Ecto neural progenitor cell (in vitro differentiated cells): ENCODE results near the gene SLC25A19.

Experiments
- DNase-seq: peaks from one replicate; pipeline ENCODE4 v3.0.0-alpha.2; 2018; ENCODE audit warnings: low spot score

The SLC25A19 gene

GRCh38 chr17:75241502-75241901 is 47.7 kb downstream of the SLC25A19 start:
- DNase-seq = no peak

DNA sequence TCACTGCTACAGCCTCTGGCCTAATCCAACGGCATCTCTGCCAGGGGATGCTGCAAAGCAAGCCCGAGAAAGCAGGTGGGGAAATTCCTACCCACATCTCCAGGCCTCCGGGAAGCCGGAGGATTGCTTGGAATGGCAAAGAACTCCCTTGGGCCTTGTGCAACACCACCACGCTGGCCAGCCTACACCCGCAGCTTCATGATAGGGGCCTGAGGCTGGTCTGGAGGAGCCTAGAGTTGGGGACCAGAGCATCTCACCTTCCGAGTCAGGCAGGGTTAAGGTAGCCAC is 48.1 kb downstream of the SLC25A19 start:
- no peak for DNase-seq

DNA sequence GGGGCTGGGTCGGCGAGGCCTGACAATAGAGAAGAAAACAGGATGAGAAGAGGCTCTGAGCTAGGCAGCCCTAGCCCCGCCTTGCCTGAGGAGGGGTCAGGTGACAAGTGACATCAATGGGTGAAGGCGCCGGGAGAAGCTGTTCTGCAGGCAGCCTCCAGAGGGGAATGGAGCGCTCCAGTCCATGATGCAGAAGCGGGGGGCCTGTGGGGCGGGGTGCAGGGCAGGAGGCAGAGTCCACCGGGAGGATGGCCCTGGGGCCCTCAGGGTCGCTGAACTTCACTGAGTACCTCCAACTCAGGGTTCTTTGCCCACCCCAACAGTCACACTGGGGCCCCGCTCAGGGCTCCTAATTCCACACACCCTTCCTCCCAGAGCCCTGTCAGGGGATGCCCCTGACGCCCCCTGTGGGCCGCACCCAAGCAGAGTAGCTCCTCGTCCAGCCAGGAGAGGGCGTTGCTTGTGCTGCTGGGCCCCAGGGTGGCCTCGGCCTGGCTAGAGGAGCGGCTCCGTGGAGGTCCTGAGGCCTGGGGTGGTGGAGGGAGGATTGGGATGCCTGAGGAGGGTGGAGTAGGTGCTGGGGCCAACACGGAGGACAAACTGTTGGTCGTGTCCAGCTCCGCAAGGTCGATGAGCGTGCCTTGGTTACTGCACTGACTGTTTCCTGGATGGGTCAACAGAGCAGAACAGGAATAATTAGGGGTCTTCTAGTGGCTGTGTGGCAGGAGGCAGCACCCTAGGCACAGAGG is 48.7 kb downstream of the SLC25A19 start:
- peak; percentile 89 for DNase-seq

GRCh38 chr17:75239778-75240393 is 49.3 kb downstream of the SLC25A19 start:
- DNase-seq = no peak

GRCh38 chr17:75239214-75239613 is 50.0 kb downstream of the SLC25A19 start:
- DNase-seq = no peak

GRCh38 chr17:75238684-75239191 is 50.5 kb downstream of the SLC25A19 start:
- DNase-seq = peak; percentile 75

DNA sequence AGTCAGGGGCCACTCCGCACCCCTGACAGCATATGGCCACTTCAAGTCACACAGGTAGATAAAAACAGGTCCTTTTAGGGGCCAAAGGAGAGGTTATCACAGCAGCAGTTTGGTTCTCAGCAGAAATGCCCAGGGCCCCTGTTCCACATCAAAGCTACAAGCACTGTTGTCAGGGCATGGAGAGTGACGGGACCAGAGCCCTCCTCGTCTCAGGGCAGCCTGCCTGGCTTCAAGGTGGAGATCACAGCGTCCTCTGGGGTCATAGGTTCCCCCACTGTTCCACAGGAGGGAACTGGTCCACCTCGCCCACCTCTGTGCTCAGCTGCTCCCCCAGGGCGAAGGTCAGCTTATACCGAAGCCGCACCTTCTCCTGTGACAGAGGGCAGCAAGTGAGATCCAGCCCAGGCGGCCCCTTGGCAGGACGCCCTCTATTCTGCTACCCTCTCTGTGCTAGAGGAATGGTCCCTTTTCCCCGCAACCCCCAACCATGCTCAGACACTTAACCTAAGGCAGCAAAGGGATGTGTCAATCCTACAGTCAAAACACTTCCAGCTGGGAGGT is 51.1 kb downstream of the SLC25A19 start:
- DNase-seq = no peak

GRCh38 chr17:75237100-75238014 is 51.9 kb downstream of the SLC25A19 start:
- DNase-seq = no peak

GRCh38 chr17:75232786-75233185 is 56.4 kb downstream of the SLC25A19 start:
- DNase-seq = no peak

GRCh38 chr17:75231741-75232464 is 57.3 kb downstream of the SLC25A19 start:
- no peak for DNase-seq

DNA sequence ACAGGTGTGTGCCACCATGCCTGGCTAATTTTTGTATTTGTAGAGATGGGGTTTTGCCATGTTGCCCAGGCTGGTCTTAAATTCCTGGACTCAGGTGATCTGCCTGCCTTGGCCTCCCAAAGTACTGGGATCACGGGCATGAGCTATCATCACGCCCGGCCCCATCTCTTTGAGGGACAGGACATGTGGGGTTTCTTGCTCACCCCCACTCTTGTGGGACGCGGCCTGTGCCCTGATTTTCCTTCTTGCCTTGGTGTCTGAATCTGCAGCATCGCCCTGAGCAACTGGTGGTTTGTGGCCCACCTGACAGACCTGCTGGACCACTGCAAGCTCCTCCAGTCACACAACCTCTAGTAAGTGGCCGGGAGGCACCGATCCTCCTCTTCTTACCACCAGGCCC is 58.2 kb downstream of the SLC25A19 start:
- DNase-seq = no peak

DNA sequence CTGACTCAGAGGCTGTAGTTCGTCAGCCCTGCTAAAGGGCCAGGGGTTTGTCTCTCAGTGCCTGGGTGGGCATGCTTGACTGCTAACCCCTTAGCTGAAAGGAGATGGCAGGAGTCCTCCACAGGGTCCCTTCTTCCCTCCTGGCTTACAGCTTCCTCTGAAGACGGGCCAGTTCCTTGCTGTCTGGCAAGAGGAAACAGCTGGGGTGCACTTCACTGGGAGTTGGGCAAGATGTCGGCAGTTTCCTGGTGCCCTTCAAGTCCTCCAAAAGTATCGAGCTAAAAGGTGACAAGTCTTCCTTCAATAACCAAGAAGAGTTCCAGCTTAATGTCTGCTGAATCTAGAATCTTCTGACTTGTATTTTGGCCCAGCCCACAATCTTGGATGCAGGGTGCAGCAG is 60.4 kb downstream of the SLC25A19 start:
- DNase-seq = no peak

DNA sequence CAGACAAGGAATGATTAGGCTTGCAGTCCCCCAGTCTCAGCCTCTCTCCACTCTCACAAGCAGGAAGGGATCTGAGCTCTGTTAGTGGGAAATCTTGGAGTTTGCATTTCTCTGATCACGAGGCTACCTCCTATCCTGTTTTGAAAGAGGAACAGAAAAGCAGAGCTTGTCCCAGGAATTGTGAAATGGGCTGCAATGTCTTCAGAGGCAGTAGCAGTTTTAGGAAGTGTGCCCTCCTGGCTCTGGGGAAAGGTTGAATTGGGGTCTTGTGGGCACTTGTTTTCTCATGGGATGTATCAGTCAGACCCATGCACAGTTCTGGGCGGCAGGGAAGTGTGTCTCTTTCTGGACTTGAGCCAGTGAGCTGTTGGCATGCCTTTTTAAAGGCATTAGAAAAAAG is 60.9 kb downstream of the SLC25A19 start:
- no peak for DNase-seq

GRCh38 chr17:75227729-75228128 is 61.5 kb downstream of the SLC25A19 start:
- DNase-seq = no peak

DNA sequence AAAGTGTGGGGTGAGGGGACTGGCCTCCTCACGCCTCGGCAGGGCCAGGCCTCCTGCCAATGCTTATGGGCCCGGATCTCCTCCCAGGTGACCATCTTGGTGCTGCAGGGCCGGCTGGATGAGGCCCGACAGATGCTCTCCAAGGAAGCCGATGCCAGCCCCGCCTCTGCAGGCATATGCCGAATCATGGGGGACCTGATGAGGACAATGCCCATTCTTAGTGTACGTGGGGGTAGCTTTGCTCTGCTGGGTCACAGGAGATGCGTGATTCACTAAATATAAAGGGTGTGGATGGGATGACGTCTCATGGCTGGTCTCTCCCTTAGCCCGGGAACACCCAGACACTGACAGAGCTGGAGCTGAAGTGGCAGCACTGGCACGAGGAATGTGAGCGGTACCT is 64.2 kb downstream of the SLC25A19 start:
- no peak for DNase-seq
